ENCODE results near the gene INSR. TPM values are rescaled to one million over a fixed set of nuclear protein-coding genes. Genes with fewer than 3 reads are reported as not detected.
"Not testable (repeated sequence)": the region's sequence is repeated elsewhere in the genome, so short reads cannot be mapped to it uniquely, and the experiment has no call there.

The INSR gene
- total RNA-seq, 2 experiments from 2014 or later, result 0.65 to 0.89 TPM

DNA sequence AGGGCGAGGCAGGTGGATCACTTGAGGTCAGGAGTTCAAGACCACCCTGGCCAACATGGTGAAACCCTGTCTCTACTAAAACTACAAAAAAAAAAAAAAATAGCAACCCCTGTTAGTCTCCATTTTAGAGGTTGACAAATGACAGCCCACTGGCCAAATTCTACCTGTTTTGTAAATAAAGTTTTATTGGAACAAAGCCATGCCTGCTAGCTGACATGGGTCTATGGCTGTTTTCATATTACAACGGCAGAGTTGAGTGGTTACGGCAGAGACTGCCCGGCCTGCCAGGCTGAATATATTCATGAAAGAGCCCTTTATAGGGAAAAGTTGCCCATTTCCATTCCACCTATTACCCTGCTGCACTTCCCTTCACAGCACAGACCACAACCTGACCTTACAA is 121.4 kb downstream of the INSR start:
- peaks cover 9% of the 10 kb centered on the region for H3K27me3 Mint-ChIP-seq
- H3K4me3 Mint-ChIP-seq, result no peak overlapping the region
- H3K27ac Mint-ChIP-seq, result no peak overlapping the region
- POLR2A ChIA-PET, result no interaction called here
- H3K36me3 Mint-ChIP-seq, result peaks cover 1% of the 10 kb centered on the region
- no peaks in the 10 kb centered on the region for H3K4me1 Mint-ChIP-seq
- peaks cover 12% of the 10 kb centered on the region for H3K9me3 Mint-ChIP-seq
- no peak for ATAC-seq (ENCODE audit: low read depth)
- no peak for DNase-seq

DNA sequence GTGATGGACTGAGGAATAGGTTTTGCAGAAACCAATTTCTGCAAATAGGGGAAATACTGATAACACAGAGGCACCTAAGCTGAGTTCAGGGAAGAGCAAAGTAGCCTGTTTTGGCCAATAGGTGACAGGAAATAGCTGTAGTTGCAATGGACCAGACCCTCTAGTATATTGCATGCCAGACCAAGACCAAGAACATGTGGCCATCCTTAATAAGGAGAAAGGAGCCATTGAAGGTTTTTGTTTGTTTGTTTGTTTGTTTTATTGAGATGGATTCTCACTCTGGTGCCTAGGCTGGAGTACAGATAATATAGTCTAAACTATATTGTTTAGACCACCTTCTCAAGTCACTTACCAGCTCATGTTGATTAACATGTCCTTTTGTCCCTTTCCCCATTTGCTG is 123.2 kb downstream of the INSR start:
- ATAC-seq (ENCODE audit: low read depth) (no peak), DNase-seq (no peak)
- no peak overlapping the region for H3K4me3 Mint-ChIP-seq
- H3K4me1 Mint-ChIP-seq, result no peaks in the 10 kb centered on the region
- POLR2A ChIA-PET, result no interaction called here
- peaks cover 12% of the 10 kb centered on the region for H3K9me3 Mint-ChIP-seq
- no peaks in the 10 kb centered on the region for H3K36me3 Mint-ChIP-seq
- H3K27ac Mint-ChIP-seq, result no peak overlapping the region
- peaks cover 9% of the 10 kb centered on the region for H3K27me3 Mint-ChIP-seq

DNA sequence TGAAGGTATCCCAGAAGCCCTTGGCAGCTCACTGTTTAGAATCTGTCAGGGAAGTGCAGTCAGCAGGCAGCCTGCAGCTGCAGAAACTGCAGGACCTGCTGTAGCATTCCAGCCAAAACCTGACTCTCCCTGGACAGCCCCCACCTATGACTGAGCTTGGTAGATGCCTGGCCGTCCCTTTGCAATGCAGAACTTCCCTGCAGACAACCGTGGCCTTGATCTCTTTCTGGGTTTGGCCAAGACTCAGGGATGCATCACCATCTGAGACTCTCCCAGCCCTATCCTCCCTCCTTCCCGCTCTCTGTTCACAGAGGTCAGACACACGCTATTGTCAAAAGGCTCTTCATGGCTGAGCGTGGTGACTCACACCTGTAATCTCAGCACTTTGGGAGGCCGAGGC is 125.3 kb downstream of the INSR start:
- Mint-ChIP-seq H3K4me3 (no peak overlapping the region), H3K36me3 (no peaks in the 10 kb centered on the region), H3K27ac (no peak overlapping the region), H3K27me3 (peaks cover 9% of the 10 kb centered on the region), H3K9me3 (peaks cover 12% of the 10 kb centered on the region), H3K4me1 (no peaks in the 10 kb centered on the region)
- no peak for DNase-seq
- ATAC-seq (ENCODE audit: low read depth), result no peak
- POLR2A ChIA-PET, result interaction anchor here (0.6 kb wide), 1 partner anchor 63 kb away, joined by 3 read pairs; no protein-coding TSS in a partner anchor

DNA sequence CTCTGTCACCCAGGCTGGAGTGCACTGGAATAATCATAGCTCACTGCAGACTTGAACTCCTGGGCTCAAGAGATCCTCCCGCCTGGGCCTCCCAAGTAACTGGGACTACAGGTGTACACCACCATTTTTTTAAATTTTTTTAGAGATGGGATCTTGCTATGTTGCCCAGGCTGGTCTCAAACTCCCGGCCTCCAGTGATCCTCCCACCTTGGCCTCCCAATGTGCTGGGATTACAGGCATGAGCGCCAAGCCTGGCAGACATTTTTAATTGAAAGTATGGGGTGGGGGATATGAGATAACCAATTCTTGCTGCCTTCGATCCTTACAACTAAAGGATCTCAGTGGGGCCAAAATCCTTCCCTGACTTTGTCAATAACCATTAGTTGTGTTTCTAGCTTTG is 132.9 kb downstream of the INSR start:
- Mint-ChIP-seq H3K36me3 (no peaks in the 10 kb centered on the region), H3K4me1 (no peaks in the 10 kb centered on the region), H3K4me3 (no peak overlapping the region), H3K9me3 (no peaks in the 10 kb centered on the region), H3K27ac (no peak overlapping the region), H3K27me3 (peaks cover 2% of the 10 kb centered on the region)
- POLR2A ChIA-PET, result no interaction called here
- no peak for ATAC-seq (ENCODE audit: low read depth)
- no peak for DNase-seq

DNA sequence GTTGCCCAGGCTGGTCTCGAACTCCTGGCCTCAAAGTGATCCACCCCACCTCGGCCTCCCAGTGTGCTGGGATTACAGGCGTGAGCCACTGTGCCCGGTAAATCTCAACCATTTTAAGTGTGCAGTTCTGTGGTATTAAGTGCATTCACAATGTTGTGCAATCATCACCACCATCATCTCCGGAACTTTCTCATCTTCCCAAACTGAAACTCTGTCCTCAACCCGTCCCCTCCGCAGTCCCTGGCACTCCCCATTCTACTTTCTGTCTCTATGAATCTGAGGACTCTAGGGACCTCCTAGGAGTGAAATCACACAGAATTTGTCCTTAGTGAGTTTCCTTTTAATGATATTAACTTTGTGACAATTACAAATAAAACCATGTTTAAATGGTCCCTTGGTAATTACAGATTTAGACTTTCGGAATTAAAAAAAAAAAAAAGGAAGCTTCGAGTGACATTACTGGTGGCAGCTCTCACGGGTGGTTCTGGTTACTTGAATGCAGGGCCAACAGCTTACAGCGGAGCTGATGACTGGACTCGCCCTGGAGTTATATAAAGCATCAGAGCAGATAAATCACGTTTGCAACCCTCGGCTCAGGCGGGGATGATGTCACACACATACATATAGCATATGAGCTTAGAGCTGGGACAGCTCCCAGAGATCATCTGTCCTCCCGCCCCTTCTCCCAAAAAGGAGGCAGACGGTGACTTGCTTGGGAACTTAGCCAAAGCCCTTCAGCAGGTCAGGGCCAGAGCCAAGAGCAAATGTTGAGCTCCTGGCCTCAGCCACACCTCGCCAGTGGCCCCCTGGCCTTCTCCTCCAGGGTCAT is 134.9 kb downstream of the INSR start:
- H3K4me1 Mint-ChIP-seq, result no peaks in the 10 kb centered on the region

DNA sequence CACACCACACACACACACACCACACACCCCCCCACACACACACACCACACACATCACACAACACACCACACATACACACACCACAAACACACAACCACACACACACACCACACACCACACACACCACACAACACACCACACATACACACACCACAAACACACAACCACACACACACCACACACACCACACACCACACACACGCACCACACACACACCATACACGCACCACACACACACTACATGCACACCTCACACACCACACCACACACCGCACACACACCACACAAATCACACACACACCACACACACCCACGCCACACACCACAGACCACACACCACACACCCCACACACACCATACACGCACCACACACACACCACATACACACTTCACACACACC is 141.2 kb downstream of the INSR start:
- H3K27ac Mint-ChIP-seq, result peak overlapping the region; percentile 81
- H3K27me3 Mint-ChIP-seq, result peaks cover 4% of the 10 kb centered on the region
- H3K9me3 Mint-ChIP-seq, result peaks cover 4% of the 10 kb centered on the region
- POLR2A ChIA-PET, result no interaction called here
- no peaks in the 10 kb centered on the region for H3K36me3 Mint-ChIP-seq
- ATAC-seq (ENCODE audit: low read depth), result peak; percentile 33
- no peak for DNase-seq
- H3K4me3 Mint-ChIP-seq, result peak overlapping the region; percentile 49
- H3K4me1 Mint-ChIP-seq, result peaks cover 2% of the 10 kb centered on the region

More for the DNA sequence above, 134.9 kb downstream of the INSR start:
- POLR2A ChIA-PET, result no interaction called here
- ATAC-seq (ENCODE audit: low read depth), result no peak
- DNase-seq, result no peak
- Mint-ChIP-seq H3K9me3 (no peaks in the 10 kb centered on the region), H3K27ac (no peak overlapping the region), H3K36me3 (no peaks in the 10 kb centered on the region), H3K4me3 (no peak overlapping the region), H3K27me3 (peaks cover 2% of the 10 kb centered on the region)

DNA sequence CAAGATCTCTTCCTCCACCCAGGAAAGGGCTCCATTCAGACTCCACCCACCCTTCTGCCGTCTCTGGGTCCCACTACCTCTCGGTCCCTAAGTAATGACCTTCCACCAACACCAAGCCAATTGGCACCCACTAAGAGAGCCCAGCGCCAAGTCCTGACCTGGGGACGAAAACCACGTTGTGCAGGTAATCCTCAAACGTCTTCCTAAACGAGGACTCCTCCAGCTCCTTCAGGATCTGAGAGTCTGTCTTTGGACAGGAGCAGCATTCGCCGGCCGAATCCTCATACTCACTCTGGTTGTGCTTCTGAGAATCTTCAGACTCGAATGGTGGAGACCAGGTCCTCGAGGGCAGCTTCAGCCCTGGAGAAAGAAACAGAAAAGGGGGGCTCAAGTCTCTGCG is 141.6 kb downstream of the INSR start:
- Mint-ChIP-seq H3K9me3 (peaks cover 4% of the 10 kb centered on the region), H3K36me3 (no peaks in the 10 kb centered on the region), H3K27me3 (peaks cover 4% of the 10 kb centered on the region), H3K27ac (peak overlapping the region; percentile 81), H3K4me3 (no peak overlapping the region), H3K4me1 (peaks cover 2% of the 10 kb centered on the region)
- DNase-seq (peak; percentile 32), ATAC-seq (ENCODE audit: low read depth) (peak; percentile 14)
- POLR2A ChIA-PET, result no interaction called here

DNA sequence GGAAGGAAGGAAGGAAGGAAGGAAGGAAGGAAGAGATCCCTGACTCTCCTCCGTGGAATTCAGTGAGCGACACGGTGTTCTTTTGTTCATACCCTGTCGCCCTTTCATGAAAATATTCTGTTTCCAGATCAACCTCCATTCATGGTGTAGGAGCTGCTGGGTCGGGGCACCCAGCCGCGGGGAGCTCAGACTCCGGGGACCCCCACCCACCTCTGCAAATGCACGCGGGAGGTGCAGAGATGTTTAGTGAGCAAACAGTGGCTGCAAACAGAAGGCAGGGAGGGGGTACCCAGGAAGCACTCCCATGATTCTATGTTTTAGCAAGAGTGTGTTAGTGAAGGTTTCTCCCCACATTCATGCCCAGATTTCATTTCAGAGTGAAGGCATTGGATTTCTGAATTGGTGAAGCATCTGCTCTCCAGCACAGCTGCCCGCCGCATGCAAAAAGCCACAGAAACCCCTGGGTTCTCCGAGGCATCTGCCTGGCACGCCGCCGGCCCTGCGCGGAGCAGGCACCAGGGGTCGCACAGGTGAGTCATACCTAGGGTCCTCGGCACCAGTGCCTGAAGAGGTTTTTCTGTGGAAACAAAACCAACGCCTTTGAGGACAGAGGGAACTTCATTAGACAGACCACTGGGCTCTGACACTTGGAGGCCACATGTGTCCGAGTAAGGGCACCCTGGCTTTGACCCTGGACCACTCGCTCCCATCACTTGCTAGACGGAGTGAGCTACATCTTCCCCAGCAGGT is 144.1 kb downstream of the INSR start:
- peaks cover 2% of the 10 kb centered on the region for H3K4me1 Mint-ChIP-seq
- no peaks in the 10 kb centered on the region for H3K36me3 Mint-ChIP-seq
- peaks cover 6% of the 10 kb centered on the region for H3K9me3 Mint-ChIP-seq
- no peak for ATAC-seq (ENCODE audit: low read depth)
- peaks cover 4% of the 10 kb centered on the region for H3K27me3 Mint-ChIP-seq
- no peak overlapping the region for H3K27ac Mint-ChIP-seq
- no peak for DNase-seq
- H3K4me3 Mint-ChIP-seq, result no peak overlapping the region
- POLR2A ChIA-PET, result no interaction called here

DNA sequence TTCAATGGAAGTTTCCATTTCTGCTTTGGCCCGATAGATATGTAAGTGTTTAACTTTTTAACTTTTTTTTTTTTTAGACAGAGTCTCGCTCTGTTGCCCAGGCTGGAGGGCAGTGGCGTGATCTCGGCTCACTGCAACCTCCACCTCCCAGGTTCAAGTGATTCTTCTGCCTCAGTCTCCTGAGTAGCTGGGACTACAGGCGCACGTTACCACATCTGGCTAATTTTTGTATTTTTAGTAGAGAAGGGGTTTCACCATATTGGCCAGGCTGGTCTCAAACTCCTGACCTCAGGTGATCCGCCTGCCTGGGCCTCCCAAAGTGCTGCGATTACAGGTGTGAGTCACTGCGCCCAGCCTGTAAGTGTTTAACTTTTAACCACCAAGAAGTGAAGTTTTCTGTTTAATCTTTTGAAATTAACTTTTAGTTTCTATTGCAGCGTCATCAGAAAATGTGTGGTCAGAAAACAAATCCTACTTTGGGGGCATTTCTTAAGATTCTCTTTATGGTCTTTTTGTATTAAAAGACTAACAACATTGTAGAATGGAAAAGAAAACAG is 147.0 kb downstream of the INSR start:
- DNase-seq; H3K4me1 Mint-ChIP-seq; H3K4me3 Mint-ChIP-seq; H3K27ac Mint-ChIP-seq; ATAC-seq (ENCODE audit: low read depth); H3K36me3 Mint-ChIP-seq; H3K9me3 Mint-ChIP-seq; H3K27me3 Mint-ChIP-seq: not testable (repeated sequence)
- POLR2A ChIA-PET, result interaction anchor here (0.7 kb wide), 1 partner anchor 29 kb away, joined by 3 read pairs; no protein-coding TSS in a partner anchor

DNA sequence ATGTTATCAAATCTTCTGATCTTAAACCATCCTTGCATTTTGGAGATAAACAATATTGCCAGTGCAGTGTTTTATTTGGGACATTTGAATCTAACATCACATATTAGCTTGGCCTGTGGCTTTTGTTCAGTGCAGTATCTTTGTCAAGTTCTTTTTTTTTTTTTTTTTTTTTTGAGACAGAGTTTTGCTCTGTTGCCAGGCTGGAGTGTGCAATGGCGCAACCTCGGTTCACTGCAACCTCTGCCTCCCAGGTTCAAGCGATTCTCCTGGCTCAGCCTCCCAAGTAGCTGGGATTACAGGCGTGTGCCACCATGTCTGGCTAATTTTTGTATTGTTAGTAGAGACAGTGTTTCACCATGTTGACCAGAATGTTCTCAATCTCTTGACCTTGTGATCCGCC is 148.1 kb downstream of the INSR start:
- H3K9me3 Mint-ChIP-seq; H3K4me3 Mint-ChIP-seq; ATAC-seq (ENCODE audit: low read depth); POLR2A ChIA-PET; H3K4me1 Mint-ChIP-seq; DNase-seq; H3K27ac Mint-ChIP-seq; H3K27me3 Mint-ChIP-seq; H3K36me3 Mint-ChIP-seq: not testable (repeated sequence)

DNA sequence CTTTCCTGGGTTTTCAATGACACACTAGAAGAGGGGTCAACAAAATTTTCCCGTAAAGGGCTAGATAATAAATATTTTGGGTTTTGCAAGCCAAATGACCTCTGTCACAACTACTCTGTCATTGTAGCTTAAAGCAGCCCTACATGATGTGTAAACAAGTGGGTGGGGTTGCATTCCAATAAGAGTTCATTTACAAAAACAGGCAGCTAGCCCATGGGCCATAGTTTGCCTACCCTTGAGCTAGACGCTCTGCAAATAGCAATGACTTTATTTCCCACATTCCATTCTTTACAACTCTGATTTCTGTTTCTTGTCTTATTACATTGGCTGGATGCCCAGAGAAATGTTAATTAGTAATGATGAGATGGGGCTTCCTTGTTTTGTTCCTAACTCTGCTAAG is 148.7 kb downstream of the INSR start:
- no peak for ATAC-seq (ENCODE audit: low read depth)
- POLR2A ChIA-PET, result no interaction called here
- Mint-ChIP-seq H3K36me3 (no peaks in the 10 kb centered on the region), H3K27me3 (no peaks in the 10 kb centered on the region), H3K4me1 (no peaks in the 10 kb centered on the region), H3K4me3 (no peak overlapping the region), H3K9me3 (peaks cover 2% of the 10 kb centered on the region), H3K27ac (no peak overlapping the region)
- DNase-seq, result no peak

DNA sequence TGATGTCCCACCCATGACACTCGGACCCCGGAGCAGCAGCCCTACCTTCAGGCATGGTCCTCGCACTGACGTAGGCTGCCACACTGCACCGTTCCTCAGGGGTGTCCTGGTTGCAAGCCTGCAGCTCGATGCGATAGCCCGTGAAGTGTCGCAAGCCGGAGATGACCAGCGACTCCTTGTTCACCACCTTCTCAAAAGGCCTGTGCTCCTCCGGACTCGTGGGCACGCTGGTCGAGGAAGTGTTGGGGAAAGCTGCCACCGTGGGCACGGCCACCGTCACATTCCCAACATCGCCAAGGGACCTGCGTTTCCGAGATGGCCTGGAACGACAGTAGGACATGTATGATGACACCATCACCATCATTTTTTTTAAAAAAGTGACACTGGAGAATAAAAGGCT is 151.4 kb downstream of the INSR start:
- POLR2A ChIA-PET, result no interaction called here
- Mint-ChIP-seq H3K27me3 (no peaks in the 10 kb centered on the region), H3K4me1 (no peaks in the 10 kb centered on the region), H3K27ac (no peak overlapping the region), H3K4me3 (no peak overlapping the region), H3K9me3 (peaks cover 3% of the 10 kb centered on the region), H3K36me3 (peaks cover 1% of the 10 kb centered on the region)
- ATAC-seq (ENCODE audit: low read depth), result no peak
- DNase-seq, result no peak

DNA sequence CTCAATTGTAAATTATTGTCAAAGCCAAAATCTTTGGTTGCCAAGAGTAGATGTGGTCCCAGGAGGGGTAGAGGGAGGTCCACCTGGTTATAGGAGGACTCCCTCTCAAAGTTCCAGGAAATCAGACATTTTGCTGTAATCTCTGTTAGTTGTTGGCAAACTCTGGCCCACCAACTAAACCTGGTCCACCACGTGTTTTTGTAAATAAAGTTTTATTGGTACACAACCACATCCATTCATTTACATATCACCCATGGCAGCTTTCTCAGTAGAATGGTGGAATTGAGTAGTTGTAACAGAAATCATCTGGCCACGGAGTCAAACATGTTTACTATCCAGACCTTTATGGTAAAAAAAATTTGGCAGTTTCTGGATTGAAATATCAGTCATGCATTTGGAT is 154.1 kb downstream of the INSR start:
- Mint-ChIP-seq H3K27me3 (no peaks in the 10 kb centered on the region), H3K27ac (no peak overlapping the region), H3K4me1 (no peaks in the 10 kb centered on the region), H3K9me3 (peaks cover 1% of the 10 kb centered on the region), H3K4me3 (no peak overlapping the region), H3K36me3 (peaks cover 1% of the 10 kb centered on the region)
- DNase-seq, result no peak
- POLR2A ChIA-PET, result no interaction called here
- no peak for ATAC-seq (ENCODE audit: low read depth)

DNA sequence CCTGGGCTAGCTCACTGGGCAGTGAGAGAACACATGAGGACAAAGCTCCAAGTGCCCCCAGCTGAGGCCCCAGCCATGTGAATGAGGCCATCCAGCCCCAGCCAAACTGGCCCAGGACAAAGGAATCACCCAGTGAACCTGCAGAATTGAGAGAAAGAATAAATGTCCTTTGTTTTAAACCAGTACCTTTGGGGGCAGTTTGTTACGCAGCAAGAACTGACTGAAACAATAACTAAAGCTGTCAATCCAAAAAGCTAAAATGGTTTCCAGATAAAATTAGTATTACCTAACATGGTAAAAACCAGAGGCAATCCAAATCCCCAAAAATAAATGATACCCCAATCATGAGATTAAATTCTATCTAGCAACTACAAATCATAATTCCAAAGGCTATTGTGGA is 155.1 kb downstream of the INSR start:
- POLR2A ChIA-PET, result interaction anchor here (0.6 kb wide), 2 partner anchors 15 to 151 kb away, joined by 3 to 4 read pairs; no protein-coding TSS in a partner anchor
- H3K4me3 Mint-ChIP-seq, result no peak overlapping the region
- H3K27me3 Mint-ChIP-seq, result no peaks in the 10 kb centered on the region
- no peaks in the 10 kb centered on the region for H3K4me1 Mint-ChIP-seq
- H3K27ac Mint-ChIP-seq, result no peak overlapping the region
- H3K36me3 Mint-ChIP-seq, result peaks cover 1% of the 10 kb centered on the region
- peaks cover 1% of the 10 kb centered on the region for H3K9me3 Mint-ChIP-seq
- DNase-seq (no peak), ATAC-seq (ENCODE audit: low read depth) (no peak)
